H9 (cell line): ENCODE results near the gene RUNX1. TPM values are rescaled to one million over a fixed set of nuclear protein-coding genes. Genes with fewer than 3 reads are reported as not detected.

Experiments used
- DNase-seq: peaks from one replicate; pipeline ENCODE4 v3.0.0-alpha.2; 2017
- H2AFZ ChIP-seq: one replicate; pipeline ENCODE4 v1.6.1; 2013; ENCODE audit warnings: mild to moderate bottlenecking, low read length, control low read depth, moderate library complexity
- H2AK5ac ChIP-seq: 2 replicates; pipeline ENCODE4 v1.6.1; 2013; ENCODE audit warnings: low read length, control low read depth, mixed read lengths; ENCODE audit not compliant: insufficient read length
- H2BK120ac ChIP-seq: one replicate; pipeline ENCODE4 v1.6.1; 2013; ENCODE audit warnings: low read depth, mild to moderate bottlenecking, low read length, control low read depth, inconsistent platforms; ENCODE audit not compliant: poor library complexity, severe bottlenecking
- H2BK12ac ChIP-seq: 2 replicates; pipeline ENCODE4 v1.6.1; 2013; ENCODE audit warnings: low read length, control low read depth, mixed read lengths, low read depth; ENCODE audit not compliant: insufficient read length
- H2BK15ac ChIP-seq: 2 replicates; pipeline ENCODE4 v1.6.1; 2013; ENCODE audit warnings: low read depth, low read length, control low read depth
- H2BK20ac ChIP-seq: one replicate; pipeline ENCODE4 v1.6.1; 2013; ENCODE audit warnings: low read depth, mild to moderate bottlenecking, low read length, control low read depth, inconsistent platforms; ENCODE audit not compliant: poor library complexity, severe bottlenecking
- H2BK5ac ChIP-seq: 2 replicates; pipeline ENCODE4 v1.6.1; 2013; ENCODE audit warnings: low read length, control low read depth, mixed read lengths; ENCODE audit not compliant: insufficient read length
- H3K14ac ChIP-seq: 2 replicates; pipeline ENCODE4 v1.6.1; 2013; ENCODE audit warnings: low read length, control low read depth; ENCODE audit not compliant: insufficient read depth
- H3K18ac ChIP-seq: 2 replicates; pipeline ENCODE4 v1.6.1; 2013; ENCODE audit warnings: low read depth, mild to moderate bottlenecking, mixed read lengths, low read length, control low read depth; ENCODE audit not compliant: insufficient read length
- H3K23ac ChIP-seq: 2 replicates; pipeline ENCODE4 v1.6.1; 2013; ENCODE audit warnings: low read length, control low read depth, mixed read lengths, low read depth; ENCODE audit not compliant: insufficient read length
- H3K23me2 ChIP-seq: 2 replicates; pipeline ENCODE4 v1.6.1; 2013; ENCODE audit warnings: low read depth, mild to moderate bottlenecking, mixed read lengths, low read length, control low read depth; ENCODE audit not compliant: insufficient read length, poor library complexity, severe bottlenecking
- H3K27ac ChIP-seq: 2 replicates; pipeline ENCODE4 v1.5.1; 2013; ENCODE audit warnings: low read length, control low read depth, mixed read lengths, low read depth; ENCODE audit not compliant: insufficient read length
- H3K27me3 ChIP-seq: 2 replicates; pipeline ENCODE4 v1.6.1; 2013; ENCODE audit warnings: low read length, control low read depth, inconsistent platforms; ENCODE audit not compliant: insufficient read depth
- H3K4ac ChIP-seq: 2 replicates; pipeline ENCODE4 v1.6.1; 2013; ENCODE audit warnings: low read depth, mild to moderate bottlenecking, control low read depth, inconsistent platforms, low read length, moderate library complexity
- H3K4me1 ChIP-seq: 2 replicates; pipeline ENCODE4 v1.6.1; 2013; ENCODE audit warnings: low read length, control low read depth, inconsistent platforms; ENCODE audit not compliant: insufficient read depth
- H3K4me2 ChIP-seq: 2 replicates; pipeline ENCODE4 v1.6.1; 2013; ENCODE audit warnings: low read length, control low read depth, mixed read lengths; ENCODE audit not compliant: insufficient read length, insufficient read depth
- H3K56ac ChIP-seq: 2 replicates; pipeline ENCODE4 v1.6.1; 2013; ENCODE audit warnings: low read depth, mild to moderate bottlenecking, mixed read lengths, low read length, control low read depth; ENCODE audit not compliant: insufficient read length
- H3K79me1 ChIP-seq: 2 replicates; pipeline ENCODE4 v1.6.1; 2013; ENCODE audit warnings: low read depth, mild to moderate bottlenecking, moderate library complexity, low read length, control low read depth, inconsistent platforms; ENCODE audit not compliant: insufficient read depth, poor library complexity, severe bottlenecking
- H3K79me2 ChIP-seq: 2 replicates; pipeline ENCODE4 v1.6.1; 2013; ENCODE audit warnings: low read length, control low read depth, inconsistent platforms; ENCODE audit not compliant: insufficient read depth
- H3K9ac ChIP-seq: 2 replicates; pipeline ENCODE4 v1.6.1; 2013; ENCODE audit warnings: low read length, control low read depth, mixed read lengths; ENCODE audit not compliant: insufficient read length; ENCODE audit errors: extremely low read depth
- H3K9me3 ChIP-seq: one replicate; pipeline ENCODE4 v1.6.1; 2013; ENCODE audit warnings: low read depth, low read length, inconsistent platforms; ENCODE audit not compliant: control insufficient read depth
- H3T11ph ChIP-seq: one replicate; pipeline ENCODE4 v1.6.1; 2013; ENCODE audit warnings: mild to moderate bottlenecking, low read length, control low read depth, inconsistent platforms
- H4K20me1 ChIP-seq: one replicate; pipeline ENCODE4 v1.6.1; 2013; ENCODE audit not compliant: control insufficient read depth, insufficient read length, insufficient read depth
- H4K5ac ChIP-seq: 2 replicates; pipeline ENCODE4 v1.6.1; 2013; ENCODE audit warnings: low read depth, mild to moderate bottlenecking, mixed read lengths, low read length, control low read depth; ENCODE audit not compliant: insufficient read length
- H4K8ac ChIP-seq: replicated peaks from 2 replicates; pipeline ENCODE4 v1.6.1; 2013; ENCODE audit warnings: low read length, control low read depth, mixed read lengths, low read depth; ENCODE audit not compliant: insufficient read length
- H4K91ac ChIP-seq: 2 replicates; pipeline ENCODE4 v1.6.1; 2013; ENCODE audit warnings: low read depth, mild to moderate bottlenecking, moderate library complexity, mixed read lengths, low read length, control low read depth; ENCODE audit not compliant: insufficient read length
- H3K27ac Mint-ChIP-seq, 3 experiments: 2 replicates in 2 of 3; 3 replicates in 1 of 3; pipeline ENCODE4 v1.8.0; 2020 to 2021; ENCODE audit warnings: mixed read lengths in 3 of 3, mild to moderate bottlenecking in 1 of 3, moderate library complexity in 1 of 3
- H3K27me3 Mint-ChIP-seq: 2 replicates; pipeline ENCODE4 v1.8.0; 2021; ENCODE audit warnings: low read depth, mild to moderate bottlenecking, moderate library complexity, mixed read lengths
- H3K36me3 Mint-ChIP-seq, 3 experiments: 2 replicates in 2 of 3; 3 replicates in 1 of 3; pipeline ENCODE4 v1.8.0; 2020 to 2021; ENCODE audit warnings: low read depth in 3 of 3, mixed read lengths in 3 of 3; ENCODE audit not compliant: insufficient read depth in 1 of 3
- H3K4me1 Mint-ChIP-seq, 2 experiments: 2 replicates each; pipeline ENCODE4 v1.8.0; 2020; ENCODE audit warnings: mixed read lengths in 2 of 2
- H3K4me3 Mint-ChIP-seq, 2 experiments: 2 replicates in 1 of 2; 3 replicates in 1 of 2; pipeline ENCODE4 v1.8.0; 2020 to 2021; ENCODE audit warnings: mild to moderate bottlenecking in 2 of 2, mixed read lengths in 2 of 2, moderate library complexity in 1 of 2
- H3K9me3 Mint-ChIP-seq, 2 experiments: 2 replicates in 1 of 2; 3 replicates in 1 of 2; pipeline ENCODE4 v1.8.0; 2020; ENCODE audit warnings: mild to moderate bottlenecking in 2 of 2, mixed read lengths in 2 of 2, moderate library complexity in 1 of 2
- WGBS: extraction: QIAGEN DNeasy Blood & Tissue Kit; methylation state at CpG from one replicate; pipeline ENCODE4 v1.1.7; 2013; ENCODE audit warnings: missing lambda C conversion rate, low lambda C conversion rate, mixed read lengths; ENCODE audit not compliant: insufficient read length; ENCODE audit errors: extremely low coverage; 5-methylcytosine and 5-hydroxymethylcytosine counted together
- total RNA-seq: library from RNA; stranded (reverse); gene quantifications from 2 replicates; pipeline ENCODE4 v1.2.1, GENCODE V29; 2021
- TF ChIP-seq, protein P1 (sequence below): fragments of 200-600 bp; sonication (generic); conservative IDR thresholded peaks from 3 replicates; pipeline ENCODE4 v1.8.0; 2021; ENCODE audit warnings: antibody characterized with exemption, mild to moderate bottlenecking

RUNX1 gene
- total RNA-seq, 1 experiment from 2014 or later, result 0.72 TPM

DNA sequence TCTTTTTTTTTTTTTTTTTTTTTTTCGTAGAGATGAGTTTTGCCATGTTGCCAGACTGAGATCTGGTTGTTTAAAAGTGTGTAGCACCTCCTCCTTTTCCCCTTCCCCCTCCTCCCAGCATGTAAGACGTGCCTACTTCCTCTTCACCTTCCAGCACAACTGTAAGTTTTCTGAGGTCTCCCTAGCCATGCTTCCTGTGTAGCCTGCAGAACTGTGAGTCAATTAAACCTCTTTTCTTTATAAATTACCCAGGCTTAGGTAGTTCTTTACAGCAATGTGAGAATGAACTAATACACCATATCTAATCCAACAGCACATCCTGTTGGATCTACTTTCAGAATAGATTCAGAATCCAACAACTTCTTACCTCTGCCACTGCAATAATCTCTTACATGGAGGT lies 269.2 kb downstream of the RUNX1 start:
- no peak overlapping the region for H3K4me3 Mint-ChIP-seq
- no peaks in the 10 kb centered on the region for H3K79me2 ChIP-seq
- H3K36me3 Mint-ChIP-seq, result no peaks in the 10 kb centered on the region
- H3K14ac ChIP-seq, result no peak overlapping the region
- no peak overlapping the region for H3K9ac ChIP-seq
- H2AK5ac ChIP-seq, result no peak overlapping the region
- no peak overlapping the region for H2BK12ac ChIP-seq
- H3K4me1 Mint-ChIP-seq, result no peaks in the 10 kb centered on the region; a peak in 1 of 4 replicates
- no peak overlapping the region for H2BK5ac ChIP-seq
- no peak overlapping the region for H2BK20ac ChIP-seq
- H2BK15ac ChIP-seq, result no peak overlapping the region
- no peak overlapping the region for H4K8ac ChIP-seq
- no peak overlapping the region for H3T11ph ChIP-seq
- H3K4me1 ChIP-seq, result no peaks in the 10 kb centered on the region
- H3K27ac ChIP-seq, result no peak overlapping the region
- H3K9me3 Mint-ChIP-seq, result no peaks in the 10 kb centered on the region
- no peak overlapping the region for H3K27ac Mint-ChIP-seq
- WGBS, result no CpG with 5 or more reads among the region's 2 CpGs
- H3K4ac ChIP-seq, result no peak overlapping the region
- no peak overlapping the region for H3K56ac ChIP-seq
- no peaks in the 10 kb centered on the region for H3K27me3 ChIP-seq
- H2AFZ ChIP-seq, result no peak overlapping the region
- no peaks in the 10 kb centered on the region; the same call in 1 of the 2 replicates for H3K27me3 Mint-ChIP-seq
- H3K18ac ChIP-seq, result no peak overlapping the region
- no peak overlapping the region for H2BK120ac ChIP-seq
- no peaks in the 10 kb centered on the region for H4K20me1 ChIP-seq
- no peak overlapping the region for H3K4me2 ChIP-seq
- H3K9me3 ChIP-seq, result no peaks in the 10 kb centered on the region
- no peak overlapping the region for H4K91ac ChIP-seq
- H4K5ac ChIP-seq, result no peak overlapping the region
- no peak for DNase-seq
- no peak overlapping the region for H3K23ac ChIP-seq
- H3K23me2 ChIP-seq, result no peaks in the 10 kb centered on the region
- H3K79me1 ChIP-seq, result no peaks in the 10 kb centered on the region
- TF ChIP-seq, protein P1, sequence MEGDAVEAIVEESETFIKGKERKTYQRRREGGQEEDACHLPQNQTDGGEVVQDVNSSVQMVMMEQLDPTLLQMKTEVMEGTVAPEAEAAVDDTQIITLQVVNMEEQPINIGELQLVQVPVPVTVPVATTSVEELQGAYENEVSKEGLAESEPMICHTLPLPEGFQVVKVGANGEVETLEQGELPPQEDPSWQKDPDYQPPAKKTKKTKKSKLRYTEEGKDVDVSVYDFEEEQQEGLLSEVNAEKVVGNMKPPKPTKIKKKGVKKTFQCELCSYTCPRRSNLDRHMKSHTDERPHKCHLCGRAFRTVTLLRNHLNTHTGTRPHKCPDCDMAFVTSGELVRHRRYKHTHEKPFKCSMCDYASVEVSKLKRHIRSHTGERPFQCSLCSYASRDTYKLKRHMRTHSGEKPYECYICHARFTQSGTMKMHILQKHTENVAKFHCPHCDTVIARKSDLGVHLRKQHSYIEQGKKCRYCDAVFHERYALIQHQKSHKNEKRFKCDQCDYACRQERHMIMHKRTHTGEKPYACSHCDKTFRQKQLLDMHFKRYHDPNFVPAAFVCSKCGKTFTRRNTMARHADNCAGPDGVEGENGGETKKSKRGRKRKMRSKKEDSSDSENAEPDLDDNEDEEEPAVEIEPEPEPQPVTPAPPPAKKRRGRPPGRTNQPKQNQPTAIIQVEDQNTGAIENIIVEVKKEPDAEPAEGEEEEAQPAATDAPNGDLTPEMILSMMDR, result no peak
